Stimulated activated CD4-positive, alpha-beta T cell treated with anti-CD3 and anti-CD28 coated beads, Interleukin-2, amount 100 ng/mL, for 24 hours (primary cell): ENCODE results near the gene PCGF5.
A peak's percentile ranks its signal among the peaks of the same experiment; 100 is the strongest.
"Not testable (repeated sequence)": the region's sequence is repeated elsewhere in the genome, so short reads cannot be mapped to it uniquely, and the experiment has no call there.

Experiments used
- DNase-seq, 2 donors: peaks; one replicate each; pipeline ENCODE4 v3.0.0-alpha.2; 2020

The PCGF5 gene

GRCh38 chr10:91210435-91210834, 10.0 kb upstream of the PCGF5 start:
- DNase-seq: no peak

- DNase-seq: no peak
Observed at GRCh38 chr10:91211675-91212074, 8.8 kb upstream of the PCGF5 start.

DNA sequence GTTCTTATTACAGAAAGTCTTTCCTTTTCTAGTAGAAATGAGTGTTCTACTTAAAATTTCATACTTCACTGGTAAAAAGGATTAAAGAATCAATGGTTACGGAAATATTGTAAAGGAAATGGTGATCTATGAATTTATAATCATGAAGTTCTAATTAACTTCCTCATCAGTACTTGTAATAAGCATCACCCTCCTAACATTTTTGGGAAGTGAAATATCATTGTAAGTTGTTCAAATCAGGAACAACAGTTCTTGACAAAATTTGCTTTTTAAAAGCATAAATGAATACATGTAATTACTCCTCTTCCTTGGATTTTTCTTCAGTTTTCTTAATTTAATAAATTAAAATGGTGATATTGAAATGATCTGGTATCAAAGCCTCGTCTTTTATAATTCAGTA, 5.6 kb upstream of the PCGF5 start:
- DNase-seq: no peak

DNA sequence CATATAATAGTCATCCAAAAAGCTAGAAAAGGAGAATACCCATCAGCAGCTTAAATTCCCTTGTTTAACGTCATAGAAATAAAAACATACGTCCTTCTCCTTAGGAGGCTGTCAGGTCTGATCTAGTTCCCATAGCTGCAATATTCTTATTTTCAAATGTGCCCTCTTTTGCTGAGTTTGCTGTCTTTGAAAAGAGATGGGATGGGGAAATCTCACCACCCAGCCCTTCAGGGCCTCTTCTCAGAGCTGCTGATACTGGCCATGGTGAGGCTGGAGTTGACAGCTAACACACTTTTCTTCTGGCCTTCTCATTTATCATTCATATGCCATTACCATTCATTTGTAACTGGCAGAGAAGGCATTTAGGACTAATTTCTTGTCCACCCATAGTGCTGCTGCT, 5.1 kb upstream of the PCGF5 start:
- no peak for DNase-seq

DNA sequence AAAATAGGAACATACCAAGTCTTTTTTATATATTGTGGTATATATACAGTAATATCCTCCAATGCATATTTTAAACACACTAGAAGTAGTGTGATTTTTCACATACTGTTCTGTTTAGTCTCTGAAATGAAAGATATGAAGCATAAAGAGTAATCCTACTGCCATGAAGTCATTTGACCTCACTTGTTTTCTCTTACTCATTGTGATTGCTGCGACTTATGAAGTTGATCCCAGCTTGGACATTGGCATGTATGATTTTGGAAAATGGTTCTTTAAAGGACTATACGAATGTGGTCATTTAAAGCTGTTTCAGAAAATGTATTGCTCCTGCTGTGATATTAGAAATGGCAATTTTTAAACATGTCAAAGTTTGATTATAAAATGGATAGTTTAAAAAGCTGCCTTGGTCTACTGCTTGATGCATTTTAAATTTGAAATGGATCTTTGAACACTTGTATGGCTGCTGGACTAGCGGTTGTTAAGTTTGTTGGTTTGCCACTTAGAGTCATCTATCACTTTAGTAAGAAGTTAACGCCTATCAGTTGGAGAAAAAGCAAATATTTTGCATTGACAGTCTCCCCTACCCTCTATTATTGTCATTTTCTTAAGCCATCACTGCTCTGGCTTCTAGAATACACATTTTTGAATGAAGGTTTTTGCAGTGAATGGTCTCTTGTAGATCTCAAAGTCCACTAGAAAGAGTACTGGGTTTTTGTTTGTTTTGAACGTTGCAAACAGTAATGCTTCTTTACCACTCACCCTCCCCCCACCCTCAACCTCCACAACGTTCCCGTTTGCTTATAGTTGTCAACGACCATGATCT, 881 bp upstream of the PCGF5 start:
- no peak for DNase-seq

GRCh38 chr10:91220954-91221675, 652 bp downstream of the PCGF5 start:
- peak; percentile 34 to 35 for DNase-seq

DNA sequence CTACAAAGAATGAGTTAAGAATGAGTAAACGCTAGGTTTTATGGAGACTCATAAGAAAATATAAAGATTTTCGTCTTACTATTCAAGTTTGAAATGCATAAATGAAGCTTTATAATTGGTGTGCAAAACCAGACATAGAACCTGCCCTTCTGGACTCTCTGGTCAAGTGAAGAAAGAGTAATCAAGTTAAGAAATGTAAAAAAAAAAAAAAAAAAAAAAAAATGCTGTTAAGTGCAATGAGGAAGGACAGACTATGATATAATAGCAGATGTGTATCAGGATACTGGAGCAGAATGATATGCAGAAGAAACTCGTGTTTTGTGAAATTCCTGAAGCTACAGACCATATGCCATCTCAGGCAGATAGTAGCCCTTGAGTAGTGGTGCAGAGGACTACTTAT, 5.6 kb downstream of the PCGF5 start:
- no peak for DNase-seq

DNA sequence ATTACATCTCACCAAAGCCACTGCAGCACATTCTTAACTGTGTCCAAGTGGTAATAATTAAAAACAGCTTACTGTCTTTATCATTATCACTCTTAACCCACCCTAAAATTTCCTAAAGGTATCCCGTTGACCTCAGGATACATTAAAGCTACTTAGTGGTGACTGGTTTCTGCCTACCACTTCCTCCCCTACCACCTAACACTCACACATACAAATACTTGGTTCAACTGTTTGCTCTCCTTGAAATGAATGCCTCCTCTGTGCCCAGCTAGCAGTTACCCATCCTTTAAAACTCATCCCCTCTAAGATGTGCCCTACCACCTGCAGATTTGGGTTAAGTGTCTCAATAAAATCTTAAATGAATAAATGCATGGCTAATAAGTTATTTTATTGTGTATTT, 7.1 kb downstream of the PCGF5 start:
- DNase-seq: no peak

GRCh38 chr10:91229683-91230082, 9.2 kb downstream of the PCGF5 start:
- DNase-seq: no peak

DNA sequence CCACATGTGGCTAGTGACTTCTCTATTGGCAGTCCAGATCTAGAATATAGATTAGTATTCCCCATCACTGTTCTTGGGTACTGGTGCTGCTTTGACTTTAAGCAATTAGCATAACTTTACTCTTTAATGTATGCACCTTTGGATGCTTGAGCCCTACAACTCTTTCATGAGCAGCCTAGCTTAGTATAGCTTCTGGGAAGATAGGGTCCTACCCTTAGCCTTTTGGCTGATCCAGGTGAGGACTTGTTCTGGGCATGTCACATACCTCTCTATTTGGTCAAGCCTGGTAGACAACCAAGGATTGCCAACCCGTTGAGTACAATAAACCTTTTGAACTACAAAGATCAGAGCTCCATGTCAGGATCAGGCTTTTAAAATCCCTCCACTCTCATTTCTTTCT, 17.7 kb downstream of the PCGF5 start:
- no peak for DNase-seq

DNA sequence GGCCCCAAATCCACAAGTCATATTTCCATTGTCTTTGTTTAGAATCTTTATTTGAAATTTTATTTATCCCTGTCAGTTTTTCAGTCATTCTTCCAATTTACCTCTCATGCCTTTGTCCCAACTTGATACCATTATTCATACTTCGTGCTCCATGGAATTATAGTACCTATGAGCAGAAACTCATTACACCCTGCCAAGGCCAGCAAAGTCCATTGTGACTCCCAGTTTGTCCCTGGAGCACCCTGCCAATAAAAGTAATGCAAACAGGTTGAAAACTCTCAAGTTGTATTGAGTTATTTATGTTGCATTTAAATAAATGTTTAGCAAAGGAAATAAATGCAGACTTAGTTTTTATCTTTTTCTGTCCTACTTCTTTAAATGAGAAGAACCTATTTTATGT, 19.3 kb downstream of the PCGF5 start:
- DNase-seq: no peak

GRCh38 chr10:91242940-91243339, 22.5 kb downstream of the PCGF5 start:
- DNase-seq: no peak

- DNase-seq: no peak
Observed at GRCh38 chr10:91247360-91248111, 27.1 kb downstream of the PCGF5 start.

DNA sequence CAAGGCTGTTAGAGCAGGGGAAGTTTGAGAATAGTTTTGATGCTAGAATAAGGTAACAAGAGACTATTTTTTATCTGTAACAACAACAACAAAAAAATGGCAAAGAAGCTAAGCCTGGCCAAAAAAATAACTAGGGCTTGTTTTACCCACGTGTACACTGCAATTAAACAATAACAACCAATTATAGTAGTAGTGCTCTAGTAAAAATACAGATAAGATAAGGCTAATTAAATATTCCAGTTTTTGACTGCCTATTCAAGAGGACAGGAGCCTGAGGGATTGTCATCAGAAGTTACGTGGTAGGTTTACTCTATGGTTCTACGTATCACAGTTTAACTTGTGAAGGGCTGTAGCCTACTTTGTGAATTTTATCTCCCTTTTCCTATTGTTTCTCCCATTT, 29.2 kb downstream of the PCGF5 start:
- no peak for DNase-seq

DNA sequence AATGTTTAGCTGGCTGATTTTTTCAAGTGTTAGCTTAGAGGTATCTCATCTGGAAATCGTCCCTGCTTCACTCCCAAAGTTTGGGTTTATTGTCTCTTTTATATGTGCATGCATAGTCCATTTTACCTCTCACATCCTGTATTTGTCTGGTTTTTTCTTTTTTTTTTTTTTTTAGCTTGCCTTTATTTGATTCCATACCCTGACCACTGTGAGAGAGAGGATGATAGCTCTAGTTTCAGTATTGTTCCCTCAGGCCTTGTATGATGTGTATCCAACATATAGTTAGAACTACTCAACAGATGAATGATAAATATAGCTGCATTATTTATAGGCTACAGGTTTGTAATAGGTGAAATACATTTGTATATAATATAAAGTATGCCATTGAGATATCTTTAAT, 29.9 kb downstream of the PCGF5 start:
- no peak for DNase-seq

DNA sequence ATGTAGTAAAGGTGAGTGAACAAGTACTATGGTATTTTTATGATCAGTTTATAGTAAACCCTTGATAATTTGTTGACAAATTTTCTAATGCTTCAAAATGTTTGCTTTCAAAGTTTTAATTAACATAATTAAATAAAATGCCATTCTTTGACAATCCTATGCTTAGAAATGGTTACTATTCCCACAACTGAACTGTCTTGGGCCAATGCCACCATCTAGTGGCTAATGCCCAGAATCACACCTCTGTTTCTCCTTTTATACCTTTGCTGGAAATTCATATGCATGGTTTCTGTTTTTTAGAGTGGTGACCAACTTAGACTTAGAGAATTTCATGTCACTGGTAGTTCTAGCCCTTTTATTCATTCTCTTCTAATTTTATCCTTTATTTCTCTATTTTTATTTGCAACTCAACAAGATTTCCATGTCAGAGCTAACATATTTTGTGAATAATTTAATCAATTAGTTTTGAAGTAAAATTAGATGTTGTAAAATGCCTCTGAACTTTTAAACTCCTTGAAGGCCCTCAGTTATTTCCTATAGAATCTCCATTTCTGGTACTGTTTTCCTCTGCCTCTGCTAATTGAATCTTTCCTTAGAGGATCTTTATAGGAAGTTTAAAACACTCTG, 31.1 kb downstream of the PCGF5 start:
- peak; percentile 37 to 46 for DNase-seq

GRCh38 chr10:91253300-91253699, 32.8 kb downstream of the PCGF5 start:
- DNase-seq: no peak

DNA sequence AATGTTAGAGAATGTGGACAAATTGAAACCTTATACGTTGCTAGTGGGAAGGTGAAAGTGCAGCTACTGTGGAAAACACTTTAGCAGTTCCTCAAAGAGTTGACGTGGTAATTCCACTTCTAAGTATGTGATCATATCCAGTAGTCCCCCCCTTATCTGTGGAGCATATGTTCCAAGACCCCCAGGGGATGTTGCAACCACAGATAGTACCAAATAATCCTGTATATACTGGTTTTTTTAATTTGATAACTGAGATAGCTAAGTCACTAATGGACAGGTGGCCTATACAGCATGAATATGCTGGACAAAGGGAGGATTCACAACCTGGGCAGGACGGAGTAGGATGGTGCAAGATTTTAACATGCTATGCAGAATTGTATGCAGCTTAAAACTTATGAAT, 36.8 kb downstream of the PCGF5 start:
- DNase-seq: no peak

DNA sequence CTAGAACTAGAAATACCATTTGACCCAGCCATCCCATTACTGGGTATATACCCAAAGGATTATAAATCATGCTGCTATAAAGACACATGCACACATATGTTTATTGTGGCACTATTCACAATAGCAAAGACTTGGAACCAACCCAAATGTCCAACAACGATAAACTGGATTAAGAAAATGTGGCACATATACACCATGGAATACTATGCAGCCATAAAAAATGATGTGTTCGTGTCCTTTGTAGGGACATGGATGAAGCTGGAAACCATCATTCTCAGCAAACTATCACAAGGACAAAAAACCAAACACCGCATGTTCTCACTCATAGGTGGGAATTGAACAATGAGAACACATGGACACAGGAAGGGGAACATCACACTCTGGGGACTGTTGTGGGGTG, 40.0 kb downstream of the PCGF5 start:
- not testable (repeated sequence) for DNase-seq

DNA sequence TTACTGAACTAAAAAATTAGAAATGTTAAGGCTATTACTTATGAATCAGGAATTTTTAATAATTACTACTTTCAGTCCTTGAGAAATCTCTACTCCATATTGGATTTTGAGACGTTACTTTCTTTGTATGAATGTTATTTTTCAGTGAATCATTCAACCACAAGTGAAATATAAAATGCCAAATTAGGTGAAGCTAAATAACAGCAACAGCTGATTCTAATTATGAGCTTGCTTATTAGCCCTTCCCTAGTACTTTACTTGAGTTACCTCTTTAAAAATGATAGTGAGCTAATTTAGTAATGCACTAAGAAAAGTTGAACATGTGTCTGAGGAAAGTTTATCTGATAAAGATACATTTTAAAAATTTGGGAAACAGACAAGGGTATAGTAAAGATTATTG, 51.4 kb downstream of the PCGF5 start:
- no peak for DNase-seq

- no peak for DNase-seq
Observed at GRCh38 chr10:91284486-91285090, 64.1 kb downstream of the PCGF5 start.

DNA sequence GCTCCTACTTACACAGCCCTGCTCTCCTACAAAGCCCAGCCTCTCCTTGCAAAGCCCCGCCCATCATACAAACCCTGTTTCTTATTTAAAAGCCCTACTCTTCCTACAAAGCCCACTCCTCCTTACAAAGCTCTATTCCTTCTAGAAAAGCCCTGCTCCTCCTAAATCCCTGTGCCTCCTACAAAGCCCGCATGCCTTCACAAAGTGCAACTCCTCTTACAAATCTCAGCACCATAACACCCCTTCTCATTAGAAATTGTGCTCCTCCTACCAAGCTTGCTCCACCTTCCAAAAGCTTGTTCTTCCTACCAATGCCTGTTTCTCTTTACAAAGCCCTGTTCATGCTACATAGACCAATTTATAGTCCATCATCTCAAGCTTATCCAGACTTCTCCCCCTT, 66.1 kb downstream of the PCGF5 start:
- DNase-seq: no peak

DNA sequence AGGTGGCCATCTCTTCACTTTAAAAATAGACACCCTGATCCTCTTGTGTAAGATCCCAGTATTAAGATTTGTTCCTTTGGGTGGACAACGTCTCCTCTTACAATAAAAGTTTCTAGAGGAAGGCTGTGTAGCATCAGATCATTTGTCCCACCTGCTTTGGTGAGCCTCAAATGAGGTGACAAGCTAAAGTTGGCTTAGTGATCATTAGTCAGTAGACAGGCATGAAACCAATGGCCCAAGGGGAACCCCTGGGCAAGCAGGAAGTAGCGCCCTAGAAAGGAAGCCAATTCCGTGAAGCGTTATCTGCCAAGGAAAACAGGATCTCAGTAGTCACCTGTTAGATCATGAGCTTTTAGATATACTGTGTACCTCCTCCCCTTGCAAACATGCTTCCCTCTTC, 66.8 kb downstream of the PCGF5 start:
- DNase-seq: no peak
